Fibroblast of villous mesenchyme (primary cell): ENCODE data around the gene UBR3. TPM values are rescaled to one million over a fixed set of nuclear protein-coding genes. Genes with fewer than 3 reads are reported as not detected.
"Not testable (repeated sequence)": the region's sequence is repeated elsewhere in the genome, so short reads cannot be mapped to it uniquely, and the experiment has no call there.

Experiments
- DNase-seq: peaks from one replicate; pipeline ENCODE4 v3.0.0-alpha.2; 2010; ENCODE audit warnings: low read depth
- H3K4me3 ChIP-seq: 2 replicates; pipeline ENCODE4 v1.5.1; 2011; ENCODE audit warnings: low read depth, mild to moderate bottlenecking, low read length
- total RNA-seq: library from RNA; depleted of rRNA; stranded (reverse); fragments of >200 nt; gene quantifications from 2 replicates; pipeline ENCODE4 v1.2.3, GENCODE V29; 2012
- TF ChIP-seq, protein P1 (sequence below): IDR thresholded peaks from 2 replicates; pipeline ENCODE4 v1.5.1; 2012; ENCODE audit warnings: low read depth, mild to moderate bottlenecking, low read length; ENCODE audit not compliant: insufficient read depth

The UBR3 gene
- total RNA-seq, 1 donor, result 56.1 TPM

DNA sequence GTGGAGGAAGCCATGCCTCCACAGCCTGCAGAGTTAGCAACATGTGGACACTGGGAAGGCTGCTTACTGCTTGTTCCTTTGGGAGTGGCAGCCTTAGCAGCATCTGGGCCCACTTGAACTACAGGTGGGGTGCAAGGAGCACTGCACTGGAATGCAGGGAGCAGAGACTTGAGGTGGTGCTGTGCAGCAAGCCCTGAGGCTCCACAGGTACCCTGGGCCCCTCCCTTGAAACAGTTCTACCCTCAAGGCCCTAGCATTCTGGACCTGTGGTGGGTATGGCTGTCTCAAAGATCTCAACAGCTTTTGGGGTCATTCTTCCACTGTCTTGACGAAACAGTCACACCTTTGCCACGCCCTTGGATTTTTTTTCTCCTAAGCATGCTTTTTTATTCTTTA lies 13.5 kb downstream of the UBR3 start:
- TF ChIP-seq, protein P1, sequence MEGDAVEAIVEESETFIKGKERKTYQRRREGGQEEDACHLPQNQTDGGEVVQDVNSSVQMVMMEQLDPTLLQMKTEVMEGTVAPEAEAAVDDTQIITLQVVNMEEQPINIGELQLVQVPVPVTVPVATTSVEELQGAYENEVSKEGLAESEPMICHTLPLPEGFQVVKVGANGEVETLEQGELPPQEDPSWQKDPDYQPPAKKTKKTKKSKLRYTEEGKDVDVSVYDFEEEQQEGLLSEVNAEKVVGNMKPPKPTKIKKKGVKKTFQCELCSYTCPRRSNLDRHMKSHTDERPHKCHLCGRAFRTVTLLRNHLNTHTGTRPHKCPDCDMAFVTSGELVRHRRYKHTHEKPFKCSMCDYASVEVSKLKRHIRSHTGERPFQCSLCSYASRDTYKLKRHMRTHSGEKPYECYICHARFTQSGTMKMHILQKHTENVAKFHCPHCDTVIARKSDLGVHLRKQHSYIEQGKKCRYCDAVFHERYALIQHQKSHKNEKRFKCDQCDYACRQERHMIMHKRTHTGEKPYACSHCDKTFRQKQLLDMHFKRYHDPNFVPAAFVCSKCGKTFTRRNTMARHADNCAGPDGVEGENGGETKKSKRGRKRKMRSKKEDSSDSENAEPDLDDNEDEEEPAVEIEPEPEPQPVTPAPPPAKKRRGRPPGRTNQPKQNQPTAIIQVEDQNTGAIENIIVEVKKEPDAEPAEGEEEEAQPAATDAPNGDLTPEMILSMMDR, result no peak
- DNase-seq, result no peak
- H3K4me3 ChIP-seq, result no peak overlapping the region

DNA sequence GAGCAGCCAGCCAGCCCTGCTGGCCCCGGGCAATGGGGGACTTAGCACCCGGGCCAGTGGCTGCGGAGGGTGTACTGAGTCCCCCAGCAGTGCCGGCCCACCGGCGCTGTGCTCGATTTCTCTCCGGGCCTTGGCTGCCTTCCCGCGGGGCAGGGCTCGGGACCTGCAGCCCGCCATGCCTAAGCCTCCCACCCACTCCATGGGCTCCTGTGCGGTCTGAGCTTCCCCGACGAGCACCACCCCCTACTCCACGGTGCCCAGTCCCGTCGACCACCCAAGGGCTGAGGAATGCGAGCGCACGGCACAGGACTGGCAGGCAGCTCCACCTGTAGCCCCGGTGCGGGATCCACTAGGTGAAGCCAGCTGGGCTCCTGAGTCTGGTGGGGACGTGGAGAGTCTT lies 14.4 kb downstream of the UBR3 start:
- DNase-seq, H3K4me3 ChIP-seq: not testable (repeated sequence)

DNA sequence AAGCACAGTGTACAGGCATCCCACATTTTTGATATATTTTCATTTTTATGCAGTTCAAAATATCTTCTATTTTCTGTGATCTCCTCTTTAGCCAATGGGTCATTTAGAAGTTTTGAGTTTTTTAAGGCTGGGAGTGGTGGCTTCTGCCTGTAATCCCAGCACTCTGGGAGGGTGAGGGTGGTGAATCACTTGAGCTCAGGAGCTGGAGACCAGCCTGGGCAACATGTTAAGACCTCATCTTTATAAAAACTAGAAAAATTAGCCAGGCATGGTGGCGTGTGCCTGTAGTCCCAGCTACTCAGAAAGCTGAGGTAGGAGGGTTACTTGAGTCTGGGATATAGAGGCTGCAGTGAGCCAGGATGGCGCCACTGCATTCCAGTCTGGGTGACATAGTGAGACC lies 17.8 kb downstream of the UBR3 start:
- TF ChIP-seq, protein P1, result no peak
- no peak overlapping the region for H3K4me3 ChIP-seq
- DNase-seq, result no peak

DNA sequence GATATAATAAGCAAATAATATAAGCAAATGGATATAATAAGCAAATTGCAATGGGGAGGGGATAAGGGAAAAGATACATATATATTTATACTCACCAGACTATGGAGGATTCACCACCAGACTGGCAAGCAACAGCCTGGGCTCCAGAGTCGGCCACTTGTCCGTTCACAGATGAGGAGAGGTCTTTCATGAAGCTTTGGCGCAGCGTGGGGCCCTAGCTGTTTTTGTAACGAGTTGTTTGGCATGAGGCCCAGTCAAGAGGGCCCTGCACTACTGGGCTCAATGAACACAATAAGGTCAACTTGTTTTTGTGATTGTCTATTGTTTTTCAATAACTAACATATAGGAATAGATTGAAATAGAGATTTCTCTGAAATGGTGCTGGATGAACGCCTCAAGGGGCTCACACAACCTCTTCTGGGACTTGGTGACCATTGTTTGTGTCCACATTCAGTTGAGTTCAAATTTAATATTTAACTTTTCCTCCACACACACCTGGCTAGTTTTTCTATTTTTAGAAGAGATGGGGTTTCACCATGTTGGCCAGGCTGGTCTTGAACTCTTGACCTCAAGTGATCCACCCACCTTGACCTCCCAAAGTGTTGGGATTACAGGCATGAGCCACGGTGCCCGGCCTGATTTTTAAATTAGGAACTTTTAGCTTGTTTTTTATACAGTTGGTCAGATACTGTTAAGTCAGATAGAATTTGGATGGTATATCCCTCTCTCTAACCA lies 21.9 kb downstream of the UBR3 start:
- DNase-seq, H3K4me3 ChIP-seq: not testable (repeated sequence)

DNA sequence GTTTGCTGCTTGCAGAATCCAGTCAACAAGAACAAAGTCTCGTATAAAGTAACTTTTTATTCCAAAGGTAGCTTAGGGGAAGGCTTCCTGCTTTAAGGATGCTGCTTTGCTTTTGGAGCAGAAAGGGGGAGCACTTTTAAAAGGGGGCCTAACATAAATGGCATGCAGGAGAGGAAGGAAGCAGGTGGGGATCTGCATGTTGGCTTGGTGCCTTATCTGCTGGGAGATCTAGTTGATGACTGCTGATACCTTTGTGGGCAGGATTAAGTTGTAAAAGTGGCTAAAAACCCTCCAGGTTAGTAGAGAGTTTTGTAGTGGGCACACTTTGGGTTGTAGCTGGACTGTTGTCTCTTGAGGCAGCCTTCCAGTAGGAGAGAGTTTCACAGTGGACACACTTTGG lies 22.5 kb downstream of the UBR3 start:
- TF ChIP-seq, protein P1, result no peak
- H3K4me3 ChIP-seq, result no peak overlapping the region
- no peak for DNase-seq

DNA sequence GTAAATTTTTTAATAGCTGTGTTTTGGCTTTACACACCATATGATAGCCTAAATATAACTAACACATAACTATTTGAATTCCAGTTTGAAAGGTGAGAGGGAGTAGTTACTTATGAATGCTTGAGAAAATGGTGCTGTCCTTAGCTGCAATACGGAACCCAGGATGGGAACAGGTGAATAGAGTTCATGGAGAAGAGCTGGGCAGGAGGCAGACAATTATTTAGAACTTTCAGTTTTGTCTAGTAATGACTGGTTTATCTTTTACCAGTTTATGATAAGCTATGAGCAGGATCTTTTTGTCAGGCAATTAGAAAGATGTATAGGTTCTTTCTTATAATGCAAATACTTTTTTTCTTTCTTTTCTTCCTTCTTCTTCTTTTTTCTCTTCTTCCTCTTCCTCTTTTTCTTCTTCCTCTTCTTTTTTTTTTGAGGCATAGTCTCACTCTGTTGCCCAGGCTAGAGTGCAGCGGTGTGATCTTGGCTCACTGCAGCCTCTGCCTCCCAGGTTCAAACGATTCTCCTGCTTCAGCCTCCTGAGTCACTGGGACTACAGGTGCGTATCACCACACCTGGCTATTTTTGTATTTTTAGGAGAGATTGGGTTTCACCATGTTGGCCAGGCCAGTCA lies 25.9 kb downstream of the UBR3 start:
- DNase-seq, result no peak
- no peak overlapping the region for H3K4me3 ChIP-seq
- TF ChIP-seq, protein P1, result no peak

DNA sequence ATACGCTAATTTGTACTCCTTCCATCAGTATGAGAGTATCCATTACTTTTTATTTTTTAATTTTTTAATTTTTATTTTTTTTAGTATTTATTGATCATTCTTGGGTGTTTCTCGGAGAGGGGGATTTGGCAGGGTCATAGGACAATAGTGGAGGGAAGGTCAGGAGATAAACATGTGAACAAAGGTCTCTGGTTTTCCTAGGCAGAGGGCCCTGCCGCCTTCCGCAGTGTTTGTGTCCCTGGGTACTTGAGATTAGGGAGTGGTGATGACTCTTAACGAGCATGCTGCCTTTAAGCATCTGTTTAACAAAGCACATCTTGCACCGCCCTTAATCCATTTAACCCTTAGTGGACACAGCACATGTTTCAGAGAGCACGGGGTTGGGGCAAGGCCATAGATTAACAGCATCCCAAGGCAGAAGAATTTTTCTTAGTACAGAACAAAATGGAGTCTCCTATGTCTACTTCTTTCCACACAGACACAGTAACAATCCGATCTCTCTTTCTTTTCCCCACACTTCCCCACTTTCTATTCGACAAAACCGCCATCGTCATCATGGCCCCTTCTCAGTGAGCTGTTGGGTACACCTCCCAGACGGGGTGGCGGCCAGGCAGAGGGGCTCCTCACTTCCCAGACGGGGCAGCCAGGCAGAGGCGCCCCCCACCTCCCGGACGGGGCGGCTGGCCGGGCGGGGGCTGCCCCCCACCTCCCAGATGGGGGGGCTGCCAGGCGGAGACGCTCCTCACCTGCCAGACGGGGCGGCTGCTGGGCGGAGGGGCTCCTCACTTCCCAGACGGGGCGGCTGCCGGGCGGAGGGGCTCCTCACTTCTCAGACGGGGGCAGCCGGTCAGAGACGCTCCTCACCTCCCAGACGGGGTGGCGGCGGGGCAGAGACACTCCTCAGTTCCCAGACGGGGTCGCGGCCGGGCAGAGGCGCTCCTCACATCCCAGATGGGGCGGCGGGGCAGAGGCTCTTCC lies 28.3 kb downstream of the UBR3 start:
- not testable (repeated sequence) for DNase-seq, H3K4me3 ChIP-seq

DNA sequence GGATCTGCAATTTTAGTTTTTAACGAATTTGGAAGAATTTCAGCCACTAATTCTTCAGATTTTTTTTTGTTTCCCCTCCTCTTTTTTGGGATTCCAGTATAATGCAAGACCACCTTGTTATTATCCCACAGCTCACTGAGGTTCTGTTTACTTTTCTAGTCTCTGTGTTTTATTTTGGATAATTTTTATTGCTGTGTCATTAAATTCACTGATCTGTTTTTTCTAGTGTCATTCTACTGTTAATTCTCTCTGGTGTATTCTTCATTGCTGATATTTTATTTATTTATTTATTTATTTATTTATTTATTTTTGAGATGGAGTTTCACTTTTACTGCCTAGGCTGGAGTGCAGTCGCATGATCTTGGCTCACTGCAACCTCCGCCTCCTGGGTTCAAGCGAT lies 32.2 kb downstream of the UBR3 start:
- no peak for DNase-seq
- TF ChIP-seq, protein P1, result no peak
- no peak overlapping the region for H3K4me3 ChIP-seq
